C4-2B (cell line): ENCODE data around the gene INPP4A.

Experiments used
- ZFX ChIP-seq: fragments of 450-650 bp; IDR thresholded peaks from 2 replicates; pipeline ENCODE4 v1.6.1; 2017
- TF ChIP-seq, protein P1 (sequence below): fragments of 450-650 bp; conservative IDR thresholded peaks from 2 replicates; pipeline ENCODE4 v1.5.1; 2017; ENCODE audit warnings: mild to moderate bottlenecking

DNA sequence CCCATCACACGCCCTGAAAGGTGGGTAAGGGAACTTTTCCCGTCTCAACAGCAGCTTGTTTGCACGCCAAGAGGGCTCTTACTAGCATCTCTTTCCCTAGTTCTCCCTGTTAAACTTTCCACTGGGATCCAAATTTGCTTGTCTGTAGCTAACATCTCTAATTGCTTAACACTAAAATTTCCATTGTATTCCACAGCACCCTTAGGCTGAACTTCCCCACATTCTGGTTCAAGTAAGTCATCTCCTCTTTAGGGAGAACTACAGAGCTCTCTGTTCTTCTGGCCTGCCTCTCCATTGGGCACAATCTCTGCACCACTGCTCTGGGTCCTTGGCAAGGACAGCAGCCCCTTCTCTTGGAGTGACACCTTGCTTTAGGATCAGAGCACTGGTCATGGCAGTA lies 187.7 kb downstream of the INPP4A start:
- TF ChIP-seq, protein P1, sequence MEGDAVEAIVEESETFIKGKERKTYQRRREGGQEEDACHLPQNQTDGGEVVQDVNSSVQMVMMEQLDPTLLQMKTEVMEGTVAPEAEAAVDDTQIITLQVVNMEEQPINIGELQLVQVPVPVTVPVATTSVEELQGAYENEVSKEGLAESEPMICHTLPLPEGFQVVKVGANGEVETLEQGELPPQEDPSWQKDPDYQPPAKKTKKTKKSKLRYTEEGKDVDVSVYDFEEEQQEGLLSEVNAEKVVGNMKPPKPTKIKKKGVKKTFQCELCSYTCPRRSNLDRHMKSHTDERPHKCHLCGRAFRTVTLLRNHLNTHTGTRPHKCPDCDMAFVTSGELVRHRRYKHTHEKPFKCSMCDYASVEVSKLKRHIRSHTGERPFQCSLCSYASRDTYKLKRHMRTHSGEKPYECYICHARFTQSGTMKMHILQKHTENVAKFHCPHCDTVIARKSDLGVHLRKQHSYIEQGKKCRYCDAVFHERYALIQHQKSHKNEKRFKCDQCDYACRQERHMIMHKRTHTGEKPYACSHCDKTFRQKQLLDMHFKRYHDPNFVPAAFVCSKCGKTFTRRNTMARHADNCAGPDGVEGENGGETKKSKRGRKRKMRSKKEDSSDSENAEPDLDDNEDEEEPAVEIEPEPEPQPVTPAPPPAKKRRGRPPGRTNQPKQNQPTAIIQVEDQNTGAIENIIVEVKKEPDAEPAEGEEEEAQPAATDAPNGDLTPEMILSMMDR, result no peak
- TF ChIP-seq ZFX, result no peak
